Measurements from ENCODE around the gene EIPR1.

DNA sequence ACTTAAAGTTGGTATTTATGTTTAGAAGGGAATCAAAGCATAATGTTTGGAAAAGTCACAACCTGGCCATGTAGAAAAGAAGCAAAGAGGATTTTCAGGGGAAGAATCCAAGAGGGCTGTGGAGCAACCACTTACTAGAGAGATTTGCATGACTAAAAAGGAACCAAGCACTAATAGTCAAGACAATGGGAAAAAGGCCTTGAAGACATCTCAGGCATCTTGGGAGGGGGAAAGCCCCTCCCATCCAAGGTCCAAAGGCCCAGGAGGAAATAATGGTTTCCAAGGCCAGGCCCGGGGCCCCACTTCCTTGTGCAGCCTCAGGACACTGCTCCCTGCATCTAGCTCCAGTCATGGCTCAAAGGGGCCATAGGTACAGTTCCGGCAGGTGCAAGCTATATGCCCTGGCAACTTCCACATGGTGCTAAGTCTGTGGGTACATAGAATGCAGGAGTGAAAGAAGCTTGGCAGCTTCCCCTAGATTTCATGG lies 128.1 kb downstream of the EIPR1 start:
- no peak for TF ChIP-seq EZH2 (IDR thresholded peaks at IDR 0.05; ENCODE audit: low read depth, unreplicated experiment)
- TF ChIP-seq, protein P1, sequence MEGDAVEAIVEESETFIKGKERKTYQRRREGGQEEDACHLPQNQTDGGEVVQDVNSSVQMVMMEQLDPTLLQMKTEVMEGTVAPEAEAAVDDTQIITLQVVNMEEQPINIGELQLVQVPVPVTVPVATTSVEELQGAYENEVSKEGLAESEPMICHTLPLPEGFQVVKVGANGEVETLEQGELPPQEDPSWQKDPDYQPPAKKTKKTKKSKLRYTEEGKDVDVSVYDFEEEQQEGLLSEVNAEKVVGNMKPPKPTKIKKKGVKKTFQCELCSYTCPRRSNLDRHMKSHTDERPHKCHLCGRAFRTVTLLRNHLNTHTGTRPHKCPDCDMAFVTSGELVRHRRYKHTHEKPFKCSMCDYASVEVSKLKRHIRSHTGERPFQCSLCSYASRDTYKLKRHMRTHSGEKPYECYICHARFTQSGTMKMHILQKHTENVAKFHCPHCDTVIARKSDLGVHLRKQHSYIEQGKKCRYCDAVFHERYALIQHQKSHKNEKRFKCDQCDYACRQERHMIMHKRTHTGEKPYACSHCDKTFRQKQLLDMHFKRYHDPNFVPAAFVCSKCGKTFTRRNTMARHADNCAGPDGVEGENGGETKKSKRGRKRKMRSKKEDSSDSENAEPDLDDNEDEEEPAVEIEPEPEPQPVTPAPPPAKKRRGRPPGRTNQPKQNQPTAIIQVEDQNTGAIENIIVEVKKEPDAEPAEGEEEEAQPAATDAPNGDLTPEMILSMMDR (conservative IDR thresholded peaks at IDR 0.05; ENCODE audit: low read depth in 2 of 2), result no peak
